ENCODE data around the gene RNU6-1. TPM values are rescaled to one million over a fixed set of nuclear protein-coding genes. Genes with fewer than 3 reads are reported as not detected.

RNU6-1 gene
- total and polyA plus RNA-seq, 2 donors (not counting 1 experiment from before 2014, with no cell fraction given) = not detected

GRCh38 chr15:67880651-67881182, 40.9 kb upstream of the RNU6-1 start:
- Mint-ChIP-seq H3K27ac (no peak overlapping the region), H3K27me3 (peaks cover 28% of the 10 kb centered on the region), H3K4me3 (no peak overlapping the region), H3K9me3 (ENCODE audit: insufficient read depth) (no peaks in the 10 kb centered on the region), H3K4me1 (peaks cover 15% of the 10 kb centered on the region)
- no peak overlapping the region for H3K4me2 ChIP-seq (replicated peaks; ENCODE audit: low read depth, low read length, poor library complexity, severe bottlenecking)
- WGBS (ENCODE audit: insufficient coverage) = 90% methylated on average over 1 of the region's 3 CpGs
- no peaks in the 10 kb centered on the region for H3K79me2 ChIP-seq (ENCODE audit: control insufficient read depth, insufficient read depth, low read length)
- H3K9ac ChIP-seq (ENCODE audit: low read length) = no peak overlapping the region
- ATAC-seq (ENCODE audit: low read depth) (no peak), DNase-seq (no peak)
- no peaks in the 10 kb centered on the region for H3K9me3 ChIP-seq (ENCODE audit: control extremely low read depth in 1 of 3, control insufficient read depth in 2 of 3, insufficient read depth in 1 of 3, low read length in 2 of 3)
- ChIA-PET CTCF (no interaction called here), POLR2A (interaction anchor here (0.5 kb wide), 1 partner anchor 14 kb away, joined by 9 read pairs; no protein-coding TSS in a partner anchor)
- H3K36me3 ChIP-seq (replicated peaks in 1 of 2; ENCODE audit: control extremely low read depth in 1 of 2, control insufficient read depth in 1 of 2, extremely low read depth in 1 of 2, insufficient read depth in 2 of 2, low read length in 1 of 2) = no peaks in the 10 kb centered on the region
- no peak overlapping the region for H2AFZ ChIP-seq (ENCODE audit: insufficient read depth, low read depth, low read length, poor library complexity, severe bottlenecking)
- peaks cover 9 to 11% of the 10 kb centered on the region in 2 donors for H3K4me1 ChIP-seq (ENCODE audit: control insufficient read depth in 2 of 2, insufficient read depth in 2 of 2, low read length in 2 of 2)
- H3K4me3 ChIP-seq (ENCODE audit: control extremely low read depth in 1 of 5, extremely low read depth in 1 of 5, insufficient read depth in 1 of 5, low read depth in 2 of 5, low read length in 4 of 5) = no peak overlapping the region
- intact Hi-C loops (cut with micrococcal nuclease) = no loop called here
- no peaks in the 10 kb centered on the region for H4K20me1 ChIP-seq (ENCODE audit: control insufficient read depth, insufficient read depth, low read length, poor library complexity, severe bottlenecking)
- no peak overlapping the region for H3K27ac ChIP-seq (ENCODE audit: low read length in 2 of 2)
- no peak for TF ChIP-seq CTCF (IDR thresholded peaks at IDR 0.05)
- TF ChIP-seq EZH2 (IDR thresholded peaks at IDR 0.05; ENCODE audit: borderline replicate concordance, insufficient read depth, low read depth, low read length, poor library complexity, severe bottlenecking) = no peak
- H3K27me3 ChIP-seq (replicated peaks in 1 of 4; ENCODE audit: control extremely low read depth in 1 of 4, control insufficient read depth in 3 of 4, insufficient read depth in 4 of 4, low read length in 3 of 4) = peaks cover 0 to 17% (median 9%) of the 10 kb centered on the region in 4 experiments

- Histone ChIP-seq H3K27me3 (replicated peaks in 1 of 4; ENCODE audit: control extremely low read depth in 1 of 4, control insufficient read depth in 3 of 4, insufficient read depth in 4 of 4, low read length in 3 of 4) (peaks cover 0 to 7% (median 6%) of the 10 kb centered on the region in 4 experiments), H3K9ac (ENCODE audit: low read length) (no peak overlapping the region), H3K4me3 (ENCODE audit: control extremely low read depth in 1 of 5, extremely low read depth in 1 of 5, insufficient read depth in 1 of 5, low read depth in 2 of 5, low read length in 4 of 5) (no peak overlapping the region), H3K27ac (ENCODE audit: low read length in 2 of 2) (no peak overlapping the region), H3K9me3 (ENCODE audit: control extremely low read depth in 1 of 3, control insufficient read depth in 2 of 3, insufficient read depth in 1 of 3, low read length in 2 of 3) (no peaks in the 10 kb centered on the region), H3K79me2 (ENCODE audit: control insufficient read depth, insufficient read depth, low read length) (no peaks in the 10 kb centered on the region), H2AFZ (ENCODE audit: insufficient read depth, low read depth, low read length, poor library complexity, severe bottlenecking) (no peak overlapping the region), H3K4me2 (replicated peaks; ENCODE audit: low read depth, low read length, poor library complexity, severe bottlenecking) (no peak overlapping the region), H4K20me1 (ENCODE audit: control insufficient read depth, insufficient read depth, low read length, poor library complexity, severe bottlenecking) (no peaks in the 10 kb centered on the region), H3K36me3 (replicated peaks in 1 of 2; ENCODE audit: control extremely low read depth in 1 of 2, control insufficient read depth in 1 of 2, extremely low read depth in 1 of 2, insufficient read depth in 2 of 2, low read length in 1 of 2) (no peaks in the 10 kb centered on the region), H3K4me1 (ENCODE audit: control insufficient read depth in 2 of 2, insufficient read depth in 2 of 2, low read length in 2 of 2) (peaks cover 6 to 8% of the 10 kb centered on the region in 2 donors)
- peaks cover 7% of the 10 kb centered on the region for H3K4me1 Mint-ChIP-seq
- H3K27me3 Mint-ChIP-seq = peaks cover 18% of the 10 kb centered on the region
- POLR2A ChIA-PET = no interaction called here
- TF ChIP-seq CTCF (IDR thresholded peaks at IDR 0.05) = no peak
- no peak for TF ChIP-seq EZH2 (IDR thresholded peaks at IDR 0.05; ENCODE audit: borderline replicate concordance, insufficient read depth, low read depth, low read length, poor library complexity, severe bottlenecking)
- ATAC-seq (ENCODE audit: low read depth) (no peak), DNase-seq (no peak)
- no peak overlapping the region for H3K27ac Mint-ChIP-seq
- CTCF ChIA-PET = no interaction called here
- no CpG with 5 or more reads among the region's 11 CpGs for WGBS (ENCODE audit: insufficient coverage)
- intact Hi-C loops (cut with micrococcal nuclease) = no loop called here
- no peak overlapping the region for H3K4me3 Mint-ChIP-seq
- H3K9me3 Mint-ChIP-seq (ENCODE audit: insufficient read depth) = no peaks in the 10 kb centered on the region
Observed at GRCh38 chr15:67879440-67880129, 39.7 kb upstream of the RNU6-1 start.

Measured in B cell (primary cell).